GM23248 (cell line): ENCODE results near the gene TENT4A.

ENCODE experiments used
- EZH2 ChIP-seq: fragments of 200-600 bp; sonication (generic); IDR thresholded peaks from 2 replicates; pipeline ENCODE4 v1.6.1; 2018; ENCODE audit warnings: antibody characterized with exemption, mild to moderate bottlenecking; ENCODE audit not compliant: insufficient read depth, poor library complexity, severe bottlenecking
- EZH2phosphoT487 ChIP-seq: fragments of 200-600 bp; sonication (generic); IDR thresholded peaks from 2 replicates; pipeline ENCODE4 v1.6.1; 2018; ENCODE audit warnings: antibody characterized with exemption, moderate library complexity, mild to moderate bottlenecking, low read depth; ENCODE audit not compliant: insufficient read depth

- TF ChIP-seq EZH2 (no peak), EZH2phosphoT487 (no peak)
Measured at GRCh38 chr5:6718718-6719117, 5.5 kb downstream of the TENT4A start.
